Naive thymus-derived CD4-positive, alpha-beta T cell (primary cell): ENCODE results near the gene ADAP1. TPM values are rescaled to one million over a fixed set of nuclear protein-coding genes. Genes with fewer than 3 reads are reported as not detected.
"Not testable (repeated sequence)": the region's sequence is repeated elsewhere in the genome, so short reads cannot be mapped to it uniquely, and the experiment has no call there.

Experiments used
- ATAC-seq: fragments of 150-1000 bp; cut with Tn5 transposase; 2 replicates; pipeline ENCODE4 v1.10.0; 2021; ENCODE audit warnings: mild to moderate bottlenecking, moderate library complexity
- CTCF ChIA-PET: fragments of 350-600 bp; sonication (Branson Sonifier 250); formaldehyde crosslinking; loops from one replicate; lab custom pipeline; 2021; ENCODE audit warnings: antibody characterized with exemption; lab: Charles Lee
- POLR2A ChIA-PET: fragments of 350-600 bp; sonication (Branson Sonifier 250); formaldehyde crosslinking; loops from one replicate; lab custom pipeline; 2021; ENCODE audit warnings: antibody characterized with exemption, inconsistent platforms; lab: Charles Lee
- DNase-seq, 9 donors: peaks; one replicate each; pipeline versions ENCODE4 v3.0.0 to v3.0.0-alpha.2; 2020 to 2022; ENCODE audit warnings: mixed read lengths in 1 of 9
- H3K27ac ChIP-seq: one replicate; pipeline ENCODE4 v1.7.0; 2013; ENCODE audit warnings: mild to moderate bottlenecking, low read depth, low read length, moderate library complexity
- H3K27me3 ChIP-seq, 2 donors: one replicate each; pipeline ENCODE4 v1.7.0; 2013; ENCODE audit warnings: low read length in 2 of 2, mild to moderate bottlenecking in 2 of 2, moderate library complexity in 2 of 2; ENCODE audit not compliant: control insufficient read depth in 2 of 2, insufficient read depth in 2 of 2
- H3K36me3 ChIP-seq, 3 experiments: 1 replicate in 2 of 3; 2 replicates in 1 of 3; pipeline ENCODE4 v1.7.0; 2013; ENCODE audit warnings: low read length in 3 of 3, mild to moderate bottlenecking in 3 of 3, moderate library complexity in 1 of 3; ENCODE audit not compliant: insufficient read depth in 3 of 3, control insufficient read depth in 2 of 3
- H3K4me1 ChIP-seq, 2 donors: one replicate each; pipeline ENCODE4 v1.7.0; 2013; ENCODE audit warnings: low read length in 2 of 2, mild to moderate bottlenecking in 2 of 2, moderate library complexity in 1 of 2; ENCODE audit not compliant: control insufficient read depth in 2 of 2, insufficient read depth in 2 of 2
- H3K4me3 ChIP-seq: 2 replicates; pipeline ENCODE4 v1.7.0; 2013; ENCODE audit warnings: mild to moderate bottlenecking, low read length
- H3K9me3 ChIP-seq, 3 experiments: 1 replicate in 2 of 3; 2 replicates in 1 of 3; pipeline ENCODE4 v1.7.0; 2013; ENCODE audit warnings: low read length in 3 of 3; ENCODE audit not compliant: control insufficient read depth in 2 of 3
- H3K27ac Mint-ChIP-seq, 9 donors: one replicate each; pipeline ENCODE4 v1.8.0; 2020 to 2022; ENCODE audit warnings: mixed read lengths in 9 of 9, mild to moderate bottlenecking in 8 of 9, moderate library complexity in 5 of 9, inconsistent platforms in 2 of 9
- H3K27me3 Mint-ChIP-seq, 5 donors: one replicate each; pipeline ENCODE4 v1.8.0; 2021 to 2022; ENCODE audit warnings: mixed read lengths in 5 of 5, mild to moderate bottlenecking in 1 of 5
- H3K36me3 Mint-ChIP-seq, 5 donors: one replicate each; pipeline ENCODE4 v1.8.0; 2020 to 2022; ENCODE audit warnings: mixed read lengths in 5 of 5, mild to moderate bottlenecking in 3 of 5, inconsistent platforms in 1 of 5
- H3K4me1 Mint-ChIP-seq, 7 donors: one replicate each; pipeline ENCODE4 v1.8.0; 2020 to 2022; ENCODE audit warnings: mixed read lengths in 7 of 7, mild to moderate bottlenecking in 3 of 7, inconsistent platforms in 1 of 7
- H3K4me3 Mint-ChIP-seq, 10 donors: one replicate each; pipeline ENCODE4 v1.8.0; 2020 to 2022; ENCODE audit warnings: mild to moderate bottlenecking in 10 of 10, mixed read lengths in 10 of 10, moderate library complexity in 6 of 10, inconsistent platforms in 2 of 10
- H3K9me3 Mint-ChIP-seq, 11 donors: one replicate each; pipeline ENCODE4 v1.8.0; 2020 to 2022; ENCODE audit warnings: mixed read lengths in 11 of 11, mild to moderate bottlenecking in 4 of 11, inconsistent platforms in 1 of 11, moderate library complexity in 1 of 11
- intact Hi-C, 2 donors: fragments of 100-400 bp; cut with micrococcal nuclease; formaldehyde crosslinking; loops; one replicate each; pipeline ENCODE4 v1.15.1; 2023
- polyA plus RNA-seq, 2 donors: library from polyadenylated mRNA; unstranded; fragments of 300-500 nt; fragmentation: Illumina TruSeq; gene quantifications; one replicate each; pipeline ENCODE4 v1.2.3, GENCODE V29; 2021
- total RNA-seq, 6 experiments: library from RNA in 5 of 6; stranded (reverse) in 5 of 6; gene quantifications; 1 replicate in 5 of 6; 2 replicates in 1 of 6; pipeline ENCODE4 v1.2.3 and lab custom pipeline; 2021 to 2026

The ADAP1 gene
- total and polyA plus RNA-seq, 7 experiments from 2014 or later, result 3.8 to 68.6 (median 8.7) TPM

GRCh38 chr7:926061-927030 is 28.1 kb downstream of the ADAP1 start:
- Mint-ChIP-seq H3K27ac (peak overlapping the region in 2 of 9 donors; percentile 23 to 53), H3K4me3 (no peak overlapping the region), H3K9me3 (no peaks in the 10 kb centered on the region), H3K36me3 (peaks cover 0 to 7% (median 0%) of the 10 kb centered on the region in 5 donors), H3K27me3 (peaks cover 0 to 2% (median 0%) of the 10 kb centered on the region in 5 donors), H3K4me1 (peaks cover 10 to 31% (median 18%) of the 10 kb centered on the region in 7 donors)
- ChIA-PET POLR2A (interaction anchor here (0.5 kb wide), 1 partner anchor 107 kb away, joined by 3 read pairs; no protein-coding TSS in a partner anchor), CTCF (no interaction called here)
- DNase-seq (peak in 2 of 9 donors; percentile 4 to 21), ATAC-seq (no peak)
- H3K9me3 ChIP-seq, result no peaks in the 10 kb centered on the region
- no peaks in the 10 kb centered on the region for H3K36me3 ChIP-seq
- H3K4me1 ChIP-seq, result peaks cover 30 to 34% of the 10 kb centered on the region in 2 donors
- H3K4me3 ChIP-seq, result no peak overlapping the region
- no peak overlapping the region for H3K27ac ChIP-seq
- intact Hi-C loops, result no loop called here
- no peaks in the 10 kb centered on the region for H3K27me3 ChIP-seq

- ATAC-seq (peak; percentile 18), DNase-seq (peak in 2 of 9 donors; percentile 18 to 23)
- Mint-ChIP-seq H3K4me3 (peak overlapping the region in 1 of 10 donors; percentile 41), H3K27me3 (peaks cover 0 to 2% (median 0%) of the 10 kb centered on the region in 5 donors), H3K36me3 (peaks cover 0 to 9% (median 0%) of the 10 kb centered on the region in 5 donors), H3K27ac (peak overlapping the region in 1 of 9 donors; percentile 53), H3K9me3 (no peaks in the 10 kb centered on the region), H3K4me1 (peaks cover 15 to 39% (median 26%) of the 10 kb centered on the region in 7 donors)
- no peak overlapping the region for H3K4me3 ChIP-seq
- no peaks in the 10 kb centered on the region for H3K36me3 ChIP-seq
- no peak overlapping the region for H3K27ac ChIP-seq
- H3K4me1 ChIP-seq, result peaks cover 30 to 35% of the 10 kb centered on the region in 2 donors
- no peaks in the 10 kb centered on the region for H3K27me3 ChIP-seq
- POLR2A ChIA-PET, result interaction anchor here (0.5 kb wide), 1 partner anchor 106 kb away, joined by 3 read pairs; no protein-coding TSS in a partner anchor
- intact Hi-C loops, result no loop called here
- CTCF ChIA-PET, result no interaction called here
- no peaks in the 10 kb centered on the region for H3K9me3 ChIP-seq
These were observed 28.9 kb downstream of the ADAP1 start for GRCh38 chr7:925601-926000.

- POLR2A ChIA-PET, result interaction anchor here (0.8 kb wide), 1 partner anchor 15 kb away, joined by 7 read pairs; no protein-coding TSS in a partner anchor
- Histone ChIP-seq H3K4me1 (peaks cover 30% of the 10 kb centered on the region in 2 donors), H3K4me3 (no peak overlapping the region), H3K27me3 (no peaks in the 10 kb centered on the region), H3K9me3 (no peaks in the 10 kb centered on the region), H3K36me3 (no peaks in the 10 kb centered on the region), H3K27ac (peak overlapping the region; percentile 39)
- Mint-ChIP-seq H3K27ac (peak overlapping the region in 6 of 9 donors; percentile 59 to 87 (median 74)), H3K36me3 (peaks cover 0 to 7% (median 0%) of the 10 kb centered on the region in 5 donors), H3K4me1 (peaks cover 15 to 35% (median 24%) of the 10 kb centered on the region in 7 donors), H3K9me3 (no peaks in the 10 kb centered on the region), H3K27me3 (no peaks in the 10 kb centered on the region), H3K4me3 (peak overlapping the region in 6 of 10 donors; percentile 34 to 83 (median 59))
- CTCF ChIA-PET, result no interaction called here
- intact Hi-C loops, result loop anchor here (5.0 kb wide), 5 partner anchors 92 to 777 kb away; partner anchors contain the start of genes GPR146 (in 2 of the 2) and SUN1 (in 1 of the 2)
- ATAC-seq (no peak), DNase-seq (peak in 2 of 9 donors; percentile 17 to 72)
These were observed 29.8 kb downstream of the ADAP1 start for GRCh38 chr7:924541-925231.

- peak overlapping the region in 1 of 10 donors; percentile 67 for H3K4me3 Mint-ChIP-seq
- intact Hi-C loops, result loop anchor here (5.0 kb wide), 5 partner anchors 92 to 777 kb away; partner anchors contain the start of genes GPR146 (in 2 of the 2) and SUN1 (in 1 of the 2)
- not testable (repeated sequence) for H3K9me3 Mint-ChIP-seq, H3K27me3 Mint-ChIP-seq, H3K9me3 ChIP-seq, ATAC-seq, DNase-seq, H3K36me3 ChIP-seq, H3K36me3 Mint-ChIP-seq, H3K27me3 ChIP-seq
- POLR2A ChIA-PET, result interaction anchor here (1.1 to 2.2 kb wide), 4 partner anchors 14 to 102 kb away, joined by 3 to 27 read pairs (median 14); partner anchors contain the start of genes COX19 and GET4
- CTCF ChIA-PET, result interaction anchor here (1.1 kb wide), 1 partner anchor 14 kb away, joined by 13 read pairs; no protein-coding TSS in a partner anchor
- peak overlapping the region; percentile 84 for H3K27ac ChIP-seq
- peaks cover 30% of the 10 kb centered on the region in 2 donors for H3K4me1 ChIP-seq
- peaks cover 19 to 39% (median 29%) of the 10 kb centered on the region in 7 donors for H3K4me1 Mint-ChIP-seq
- peak overlapping the region in 2 of 9 donors; percentile 90 to 94 for H3K27ac Mint-ChIP-seq
- H3K4me3 ChIP-seq, result peak overlapping the region; percentile 84
These were observed 30.4 kb downstream of the ADAP1 start for GRCh38 chr7:924042-924441.

- intact Hi-C loops, result loop anchor here (1.0 to 5.0 kb wide), 17 partner anchors 13 to 776 kb away; partner anchors contain the start of genes ADAP1 (in 2 of the 2), COX19 (in 2 of the 2), GET4 (in 2 of the 2) and GPR146 (in 2 of the 2)
- Histone ChIP-seq H3K4me3 (peak overlapping the region; percentile 84), H3K27me3 (no peaks in the 10 kb centered on the region), H3K36me3 (no peaks in the 10 kb centered on the region), H3K4me1 (peaks cover 30% of the 10 kb centered on the region in 2 donors), H3K27ac (peak overlapping the region; percentile 84), H3K9me3 (no peaks in the 10 kb centered on the region)
- H3K4me3 Mint-ChIP-seq, result peak overlapping the region; percentile 77 to 90 (median 88)
- H3K27me3 Mint-ChIP-seq, result no peaks in the 10 kb centered on the region
- peak overlapping the region; percentile 89 to 96 (median 92) for H3K27ac Mint-ChIP-seq
- H3K36me3 Mint-ChIP-seq, result peaks cover 0 to 4% (median 0%) of the 10 kb centered on the region in 5 donors
- DNase-seq (peak; percentile 67 to 91 (median 90)), ATAC-seq (peak; percentile 93)
- ChIA-PET CTCF (interaction anchor here (0.8 to 1.6 kb wide), 4 partner anchors 13 to 252 kb away, joined by 3 to 13 read pairs (median 3); no protein-coding TSS in a partner anchor), POLR2A (interaction anchor here (0.5 to 2.2 kb wide), 11 partner anchors 13 to 595 kb away, joined by 3 to 27 read pairs (median 3); partner anchors contain the start of genes COX19 and GET4)
- peaks cover 0 to 1% (median 0%) of the 10 kb centered on the region in 11 donors for H3K9me3 Mint-ChIP-seq
- peaks cover 19 to 34% (median 25%) of the 10 kb centered on the region in 7 donors for H3K4me1 Mint-ChIP-seq
These were observed 31.1 kb downstream of the ADAP1 start for GRCh38 chr7:923108-924041.
